ENCODE results near the gene OXSM. TPM values are rescaled to one million over a fixed set of nuclear protein-coding genes. Genes with fewer than 3 reads are reported as not detected.
A peak's percentile ranks its signal among the peaks of the same experiment; 100 is the strongest.

Gene OXSM
- total and polyA plus RNA-seq, 5 donors: 11.6 to 17.6 (median 15.1) TPM

DNA sequence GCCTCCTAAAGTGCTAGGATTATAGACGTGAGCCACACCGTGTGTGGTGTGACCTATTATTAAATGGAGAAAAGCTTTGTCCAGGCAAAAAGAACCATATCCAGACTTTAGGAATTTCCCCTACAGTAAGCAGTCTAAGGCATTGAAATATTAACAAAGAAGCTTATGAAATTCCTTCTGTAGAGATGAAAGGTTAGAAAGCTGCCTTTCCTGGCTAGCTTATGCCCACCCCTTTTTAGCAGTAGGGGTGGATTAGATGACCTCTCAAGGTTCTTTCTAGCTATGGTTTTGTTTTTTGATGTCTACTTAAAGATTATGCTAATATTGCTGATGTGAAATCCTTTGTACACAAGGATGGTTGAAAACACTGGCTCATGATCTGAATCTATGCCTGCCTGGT lies 13.9 kb downstream of the OXSM start:
- no peak overlapping the region for H3K4me3 ChIP-seq (ENCODE audit: low read length)
- 79% methylated on average over 2 of the region's 2 CpGs for WGBS
- ATAC-seq (no peak), DNase-seq (no peak)
- H3K27ac ChIP-seq (ENCODE audit: low read length): no peak overlapping the region
- H3K4me1 ChIP-seq (ENCODE audit: control insufficient read depth, insufficient read depth, low read length): no peaks in the 10 kb centered on the region
- intact Hi-C loops (cut with DNase I): no loop called here
- H3K9me3 ChIP-seq (ENCODE audit: control insufficient read depth, low read length): no peaks in the 10 kb centered on the region
- no peaks in the 10 kb centered on the region for H3K27me3 ChIP-seq (ENCODE audit: control insufficient read depth, insufficient read depth)

DNA sequence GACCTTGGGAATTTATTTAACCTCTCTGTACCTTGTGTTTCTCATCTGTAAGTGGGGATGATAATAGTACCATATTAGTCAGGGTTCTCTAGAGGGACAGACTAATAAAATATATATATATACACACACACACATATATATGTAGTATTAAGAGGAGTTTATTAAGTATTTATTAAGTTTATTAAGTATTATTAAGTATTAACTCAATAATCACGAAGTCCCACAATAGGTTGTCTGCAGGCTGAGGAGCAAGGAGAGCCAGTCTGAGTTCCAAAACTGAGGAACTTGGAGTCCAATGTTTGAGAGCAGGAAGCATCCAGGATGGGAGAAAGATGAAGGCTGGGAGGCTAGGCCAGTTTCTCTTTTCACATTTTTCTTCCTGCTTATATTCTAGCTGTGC lies 14.8 kb downstream of the OXSM start:
- no peak for ATAC-seq
- H3K9me3 ChIP-seq (ENCODE audit: control insufficient read depth, low read length): no peaks in the 10 kb centered on the region
- H3K4me3 ChIP-seq (ENCODE audit: low read length): no peak overlapping the region
- no peaks in the 10 kb centered on the region for H3K4me1 ChIP-seq (ENCODE audit: control insufficient read depth, insufficient read depth, low read length)
- no peak overlapping the region for H3K27ac ChIP-seq (ENCODE audit: low read length)
- no peak for DNase-seq
- intact Hi-C loops (cut with DNase I): no loop called here
- 91% methylated on average over 1 of the region's 1 CpG for WGBS
- no peaks in the 10 kb centered on the region for H3K27me3 ChIP-seq (ENCODE audit: control insufficient read depth, insufficient read depth)

DNA sequence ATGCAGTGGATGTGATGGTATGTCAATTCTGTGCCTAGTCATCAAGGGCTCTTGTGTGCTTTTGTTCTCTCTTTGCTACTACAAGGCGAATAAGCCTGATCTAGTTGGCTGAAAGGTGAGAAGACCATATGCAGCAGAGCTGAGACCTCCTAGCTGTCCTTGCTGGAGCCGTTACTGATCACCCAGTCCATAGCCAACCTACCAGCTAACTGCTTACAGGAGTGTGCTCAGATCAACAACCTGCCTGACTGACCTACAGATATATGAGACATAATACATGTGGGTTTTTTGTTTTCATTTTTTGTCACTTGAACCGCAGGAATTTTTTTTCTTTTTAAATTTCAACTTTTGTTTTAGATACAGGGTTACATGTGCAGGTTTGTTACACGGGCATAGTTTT lies 22.8 kb downstream of the OXSM start:
- WGBS: 90% methylated on average over 4 of the region's 4 CpGs
- no peak for DNase-seq
- H3K27me3 ChIP-seq (ENCODE audit: control insufficient read depth, insufficient read depth): no peaks in the 10 kb centered on the region
- H3K27ac ChIP-seq (ENCODE audit: low read length): no peak overlapping the region
- no peak overlapping the region for H3K4me3 ChIP-seq (ENCODE audit: low read length)
- ATAC-seq: no peak
- intact Hi-C loops (cut with DNase I): no loop called here
- H3K4me1 ChIP-seq (ENCODE audit: control insufficient read depth, insufficient read depth, low read length): no peaks in the 10 kb centered on the region
- H3K9me3 ChIP-seq (ENCODE audit: control insufficient read depth, low read length): no peaks in the 10 kb centered on the region

DNA sequence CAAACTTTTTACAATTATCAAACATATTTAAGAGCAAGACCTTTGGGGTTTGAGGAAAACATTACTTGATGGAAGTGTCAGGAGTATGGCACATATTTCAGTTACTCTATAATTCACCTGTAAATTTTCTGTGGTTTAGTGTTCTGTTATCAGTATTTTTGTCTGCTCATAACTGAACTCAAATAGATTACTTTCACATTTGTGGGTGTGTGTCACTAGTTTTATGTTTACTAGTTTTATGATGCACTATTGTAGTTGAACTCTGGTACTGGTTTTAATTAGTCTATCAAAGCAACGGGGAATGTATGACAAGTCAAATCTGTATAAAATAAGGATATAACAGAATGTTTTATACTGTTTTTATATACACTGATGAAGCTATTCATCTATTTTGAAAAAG lies 27.2 kb downstream of the OXSM start:
- no peak for DNase-seq
- ATAC-seq: no peak
- Histone ChIP-seq H3K27me3 (ENCODE audit: control insufficient read depth, insufficient read depth) (no peaks in the 10 kb centered on the region), H3K4me1 (ENCODE audit: control insufficient read depth, insufficient read depth, low read length) (no peaks in the 10 kb centered on the region), H3K27ac (ENCODE audit: low read length) (no peak overlapping the region), H3K9me3 (ENCODE audit: control insufficient read depth, low read length) (no peaks in the 10 kb centered on the region), H3K4me3 (ENCODE audit: low read length) (no peak overlapping the region)
- WGBS: 65% methylated on average over 1 of the region's 1 CpG
- intact Hi-C loops (cut with DNase I): no loop called here

DNA sequence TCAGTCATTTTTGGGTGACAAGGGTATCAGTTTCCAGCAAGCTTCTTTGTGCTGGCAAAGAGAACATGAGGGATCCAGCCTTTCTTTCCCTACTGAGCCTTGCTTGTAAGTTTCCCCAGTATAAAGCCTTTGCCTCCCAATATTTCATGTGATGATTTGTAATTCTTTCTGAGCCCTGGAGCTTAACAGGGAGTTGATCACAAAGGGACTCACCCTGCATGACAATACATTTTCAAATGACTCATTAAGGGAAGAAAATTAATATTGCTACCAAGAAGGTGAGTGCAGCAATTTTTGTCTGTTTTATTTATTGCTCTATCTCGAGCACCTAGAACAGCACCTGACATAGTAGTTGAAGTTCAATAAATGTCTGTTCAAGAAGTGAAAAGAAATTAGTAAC lies 27.7 kb downstream of the OXSM start:
- ATAC-seq: no peak
- no peak for DNase-seq
- intact Hi-C loops (cut with DNase I): no loop called here
- no peak overlapping the region for H3K4me3 ChIP-seq (ENCODE audit: low read length)
- 44% methylated on average over 1 of the region's 1 CpG for WGBS
- H3K9me3 ChIP-seq (ENCODE audit: control insufficient read depth, low read length): no peaks in the 10 kb centered on the region
- H3K4me1 ChIP-seq (ENCODE audit: control insufficient read depth, insufficient read depth, low read length): no peaks in the 10 kb centered on the region
- H3K27me3 ChIP-seq (ENCODE audit: control insufficient read depth, insufficient read depth): no peaks in the 10 kb centered on the region
- no peak overlapping the region for H3K27ac ChIP-seq (ENCODE audit: low read length)

DNA sequence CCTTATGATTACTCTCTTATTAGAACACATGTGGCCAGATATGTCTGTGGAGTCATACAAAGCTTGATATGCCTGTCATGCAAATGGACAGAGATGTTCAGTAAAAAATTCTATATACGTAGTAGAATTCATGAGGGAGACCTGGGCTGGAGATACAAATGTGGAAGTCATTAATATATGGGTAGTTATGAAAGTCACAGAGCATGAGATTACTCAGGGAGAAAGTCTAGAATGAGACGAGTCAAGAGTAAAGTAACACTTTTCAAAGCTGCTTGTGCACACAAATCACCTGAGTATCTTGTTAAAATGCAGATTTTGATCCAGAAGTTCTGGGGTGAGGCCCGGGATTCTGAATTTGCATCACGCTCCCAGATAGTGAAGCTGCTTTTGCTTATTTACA lies 28.4 kb downstream of the OXSM start:
- DNase-seq (no peak), ATAC-seq (no peak)
- Histone ChIP-seq H3K27ac (ENCODE audit: low read length) (no peak overlapping the region), H3K27me3 (ENCODE audit: control insufficient read depth, insufficient read depth) (no peaks in the 10 kb centered on the region), H3K4me3 (ENCODE audit: low read length) (no peak overlapping the region), H3K4me1 (ENCODE audit: control insufficient read depth, insufficient read depth, low read length) (no peaks in the 10 kb centered on the region), H3K9me3 (ENCODE audit: control insufficient read depth, low read length) (no peaks in the 10 kb centered on the region)
- WGBS: 77% methylated on average over 4 of the region's 4 CpGs
- intact Hi-C loops (cut with DNase I): no loop called here

DNA sequence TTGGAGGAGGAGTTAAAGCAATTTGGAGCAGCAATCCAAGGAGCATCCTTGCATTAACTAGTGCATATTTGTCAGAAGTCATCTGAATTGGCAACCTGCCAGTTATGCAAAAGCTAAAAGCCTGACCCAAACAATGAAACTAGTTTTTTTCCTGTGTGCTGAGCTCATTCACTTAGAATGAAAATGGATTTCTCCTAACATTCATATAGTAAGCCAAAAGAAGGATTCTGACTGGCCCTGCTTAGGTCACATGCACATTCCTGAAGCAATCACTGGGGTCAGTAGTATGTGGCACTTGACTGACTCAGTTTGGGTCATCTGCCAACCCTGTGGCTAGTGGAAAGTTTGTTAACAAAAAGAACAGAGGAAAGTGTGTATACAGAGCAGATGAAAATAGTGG lies 30.5 kb downstream of the OXSM start:
- Histone ChIP-seq H3K27me3 (ENCODE audit: control insufficient read depth, insufficient read depth) (no peaks in the 10 kb centered on the region), H3K4me1 (ENCODE audit: control insufficient read depth, insufficient read depth, low read length) (no peaks in the 10 kb centered on the region), H3K27ac (ENCODE audit: low read length) (no peak overlapping the region), H3K4me3 (ENCODE audit: low read length) (no peak overlapping the region), H3K9me3 (ENCODE audit: control insufficient read depth, low read length) (no peaks in the 10 kb centered on the region)
- intact Hi-C loops (cut with DNase I): no loop called here
- peak in 1 of 3 donors; percentile 20 for DNase-seq
- peak; percentile 22 to 57 for ATAC-seq

DNA sequence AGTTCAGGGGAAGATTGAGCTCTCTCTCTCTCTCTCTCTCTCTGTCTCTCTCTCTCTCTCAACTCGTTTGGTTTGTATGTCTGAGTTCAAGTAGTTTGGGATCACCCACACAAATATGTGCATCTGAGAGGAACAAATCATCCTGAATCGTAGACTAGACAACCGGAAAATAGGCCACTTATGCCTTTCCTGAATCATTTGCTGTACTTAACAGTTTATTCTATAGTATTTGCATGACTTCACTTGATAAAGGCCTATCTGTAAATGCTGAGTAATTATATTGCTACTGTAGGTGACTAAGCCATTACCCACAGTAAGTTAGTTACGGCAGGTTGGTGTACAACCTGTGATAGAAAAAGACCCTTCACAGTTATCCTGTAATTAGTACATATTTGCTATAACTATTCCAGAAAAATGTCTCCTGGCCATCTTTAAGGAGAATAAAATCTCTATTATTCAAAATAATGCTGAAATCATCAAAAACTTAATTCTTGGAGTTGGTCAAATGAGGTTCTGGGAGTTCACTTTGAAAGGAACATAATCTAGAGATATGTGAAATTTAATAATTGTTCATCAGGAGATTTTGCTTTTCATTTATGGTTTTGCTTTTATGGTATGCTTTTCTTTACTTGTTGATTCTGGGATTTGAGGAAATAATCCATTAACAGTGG lies 31.1 kb downstream of the OXSM start:
- no peaks in the 10 kb centered on the region for H3K4me1 ChIP-seq (ENCODE audit: control insufficient read depth, insufficient read depth, low read length)
- H3K27ac ChIP-seq (ENCODE audit: low read length): no peak overlapping the region
- ATAC-seq (no peak), DNase-seq (no peak)
- 71% methylated on average over 4 of the region's 4 CpGs for WGBS
- intact Hi-C loops (cut with DNase I): no loop called here
- H3K4me3 ChIP-seq (ENCODE audit: low read length): no peak overlapping the region
- no peaks in the 10 kb centered on the region for H3K27me3 ChIP-seq (ENCODE audit: control insufficient read depth, insufficient read depth)
- H3K9me3 ChIP-seq (ENCODE audit: control insufficient read depth, low read length): no peaks in the 10 kb centered on the region

DNA sequence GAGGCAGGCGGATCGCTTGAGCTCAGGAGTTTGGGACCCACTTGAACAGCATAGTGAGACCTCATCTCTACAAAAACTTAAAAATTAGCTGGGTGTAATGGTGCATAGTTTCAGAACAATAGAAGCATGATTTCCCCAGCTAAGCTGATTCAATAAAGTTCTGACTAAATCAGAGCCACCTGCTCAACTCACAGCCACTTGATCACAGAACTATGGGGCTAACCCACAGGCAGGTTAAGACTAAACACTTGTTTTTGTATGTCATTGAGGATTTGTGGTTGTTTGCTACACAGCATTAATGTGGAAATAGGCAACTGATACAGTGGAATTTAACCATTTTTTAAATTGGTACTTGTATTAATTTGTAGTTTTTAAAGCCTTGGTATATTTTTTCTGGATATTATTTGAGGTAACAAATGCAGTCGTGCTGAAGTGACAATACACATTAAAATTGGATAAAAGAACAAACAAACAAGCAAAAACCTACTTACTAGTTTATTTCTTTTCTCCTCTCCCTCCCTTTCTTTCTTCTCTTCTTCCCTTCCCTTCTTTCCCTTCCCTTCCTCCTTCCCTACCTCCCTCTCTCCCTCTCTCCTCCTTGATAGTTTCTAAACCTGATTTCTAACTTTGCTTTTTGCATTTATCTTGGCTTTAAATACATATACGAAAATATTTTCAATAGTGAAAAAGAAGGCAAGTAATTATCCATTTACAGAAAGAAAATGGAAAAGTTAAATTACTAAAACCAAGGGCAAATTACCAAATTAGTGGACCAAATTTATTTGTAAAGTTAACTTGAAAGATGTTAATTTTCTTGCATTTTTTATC lies 32.1 kb downstream of the OXSM start:
- 68% methylated on average over 4 of the region's 4 CpGs for WGBS
- no peaks in the 10 kb centered on the region for H3K9me3 ChIP-seq (ENCODE audit: control insufficient read depth, low read length)
- DNase-seq (no peak), ATAC-seq (no peak)
- H3K4me1 ChIP-seq (ENCODE audit: control insufficient read depth, insufficient read depth, low read length): no peaks in the 10 kb centered on the region
- H3K27ac ChIP-seq (ENCODE audit: low read length): no peak overlapping the region
- intact Hi-C loops (cut with DNase I): no loop called here
- no peak overlapping the region for H3K4me3 ChIP-seq (ENCODE audit: low read length)
- no peaks in the 10 kb centered on the region for H3K27me3 ChIP-seq (ENCODE audit: control insufficient read depth, insufficient read depth)

DNA sequence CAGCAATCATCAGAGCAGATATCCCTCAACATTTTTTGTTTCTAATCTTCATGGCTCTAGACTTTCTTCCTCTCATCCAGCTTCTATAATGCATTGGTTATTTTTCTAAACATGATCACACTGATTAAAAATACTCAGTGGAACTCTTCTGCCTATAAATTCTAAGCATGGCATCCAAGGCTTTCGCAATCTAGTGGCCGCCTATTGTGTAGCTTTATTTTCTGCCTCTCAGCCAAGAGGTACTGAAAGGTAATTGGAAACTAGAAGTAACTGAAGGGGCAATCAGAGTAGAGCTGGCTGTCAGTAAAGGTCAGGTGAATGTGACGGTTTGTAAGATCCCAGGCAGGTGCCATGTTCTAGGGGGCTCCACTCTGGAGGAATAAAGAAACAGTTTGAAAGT lies 33.4 kb downstream of the OXSM start:
- WGBS: 92% methylated on average over 3 of the region's 3 CpGs
- Histone ChIP-seq H3K4me3 (ENCODE audit: low read length) (no peak overlapping the region), H3K4me1 (ENCODE audit: control insufficient read depth, insufficient read depth, low read length) (no peaks in the 10 kb centered on the region), H3K27me3 (ENCODE audit: control insufficient read depth, insufficient read depth) (no peaks in the 10 kb centered on the region), H3K9me3 (ENCODE audit: control insufficient read depth, low read length) (no peaks in the 10 kb centered on the region), H3K27ac (ENCODE audit: low read length) (no peak overlapping the region)
- ATAC-seq: no peak
- DNase-seq: no peak
- intact Hi-C loops (cut with DNase I): no loop called here

DNA sequence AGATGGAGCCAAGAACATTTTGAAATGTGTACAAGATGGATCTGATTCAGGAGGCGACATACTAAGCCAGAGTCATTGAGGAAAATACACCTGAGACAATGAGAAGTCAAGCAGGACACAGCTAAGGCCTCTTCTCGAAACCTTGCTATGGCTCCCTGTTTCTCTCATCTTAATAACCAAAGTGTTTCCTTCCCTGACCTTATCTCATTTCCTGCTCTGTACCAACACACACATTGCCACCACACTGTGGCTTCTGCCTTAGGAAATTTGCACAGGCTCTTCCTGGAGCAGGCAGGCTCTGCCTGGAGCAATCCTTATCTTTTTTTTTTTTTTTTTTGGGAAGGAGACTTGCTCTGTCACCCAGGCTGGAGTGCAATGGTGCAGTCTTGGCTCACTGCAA lies 36.6 kb downstream of the OXSM start:
- H3K4me1 ChIP-seq (ENCODE audit: control insufficient read depth, insufficient read depth, low read length): no peaks in the 10 kb centered on the region
- H3K27ac ChIP-seq (ENCODE audit: low read length): no peak overlapping the region
- no peaks in the 10 kb centered on the region for H3K27me3 ChIP-seq (ENCODE audit: control insufficient read depth, insufficient read depth)
- DNase-seq (no peak), ATAC-seq (no peak)
- intact Hi-C loops (cut with DNase I): no loop called here
- H3K9me3 ChIP-seq (ENCODE audit: control insufficient read depth, low read length): no peaks in the 10 kb centered on the region
- H3K4me3 ChIP-seq (ENCODE audit: low read length): no peak overlapping the region
- 74% methylated on average over 2 of the region's 2 CpGs for WGBS
